Neural crest cell (in vitro differentiated cells): ENCODE measurements around the gene OSGEP. TPM values are rescaled to one million over a fixed set of nuclear protein-coding genes. Genes with fewer than 3 reads are reported as not detected.

Experiments
- DNase-seq: peaks from one replicate; pipeline ENCODE4 v3.0.0; 2021; ENCODE audit warnings: low read depth, mixed read lengths, low spot score
- H3K27ac Mint-ChIP-seq: one replicate; pipeline ENCODE4 v1.8.0; 2021; ENCODE audit warnings: mild to moderate bottlenecking, mixed read lengths; ENCODE audit not compliant: unreplicated experiment
- H3K27me3 Mint-ChIP-seq: 2 replicates; pipeline ENCODE4 v1.8.0; 2021; ENCODE audit warnings: low read depth, mild to moderate bottlenecking, mixed read lengths
- H3K36me3 Mint-ChIP-seq: 2 replicates; pipeline ENCODE4 v1.8.0; 2021; ENCODE audit warnings: low read depth, mild to moderate bottlenecking, mixed read lengths
- H3K4me1 Mint-ChIP-seq: 2 replicates; pipeline ENCODE4 v1.8.0; 2021; ENCODE audit warnings: mixed read lengths
- H3K4me3 Mint-ChIP-seq: one replicate; pipeline ENCODE4 v1.8.0; 2021; ENCODE audit warnings: mild to moderate bottlenecking, mixed read lengths
- H3K9me3 Mint-ChIP-seq: 2 replicates; pipeline ENCODE4 v1.8.0; 2021; ENCODE audit warnings: mixed read lengths
- total RNA-seq: library from RNA; stranded (reverse); gene quantifications from 2 replicates; pipeline ENCODE4 v1.2.1, GENCODE V29; 2021
- TF ChIP-seq, protein P1 (sequence below): fragments of 200-600 bp; sonication (generic); conservative IDR thresholded peaks from 2 replicates; pipeline ENCODE4 v1.5.0; 2021; ENCODE audit warnings: antibody characterized with exemption, mild to moderate bottlenecking

The OSGEP gene
- total RNA-seq, 1 donor from 2014 or later: 68.1 TPM

DNA sequence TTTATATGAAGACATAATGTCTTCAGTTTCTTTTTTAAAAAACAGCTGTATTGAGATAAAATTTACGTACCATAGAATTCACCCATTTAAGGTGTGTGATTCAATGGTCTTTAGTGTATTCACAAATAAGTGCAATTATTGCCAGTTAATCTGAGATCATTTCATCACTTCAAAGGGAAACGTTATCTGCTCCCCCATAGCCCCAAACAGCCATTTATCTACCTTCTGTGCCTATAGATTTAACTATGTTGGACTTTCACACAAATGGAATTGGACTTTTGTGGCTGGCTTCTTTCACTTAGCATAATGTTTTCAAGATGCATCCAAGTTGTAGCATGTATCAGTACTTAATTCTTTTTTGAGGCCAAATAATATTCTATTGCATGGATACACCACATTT is 24.3 kb upstream of the OSGEP start:
- Mint-ChIP-seq H3K4me1 (peaks cover 4% of the 10 kb centered on the region), H3K36me3 (peaks cover 14% of the 10 kb centered on the region), H3K4me3 (no peak overlapping the region), H3K27me3 (peaks cover 3% of the 10 kb centered on the region), H3K27ac (no peak overlapping the region), H3K9me3 (no peaks in the 10 kb centered on the region)
- no peak for DNase-seq
- TF ChIP-seq, protein P1, sequence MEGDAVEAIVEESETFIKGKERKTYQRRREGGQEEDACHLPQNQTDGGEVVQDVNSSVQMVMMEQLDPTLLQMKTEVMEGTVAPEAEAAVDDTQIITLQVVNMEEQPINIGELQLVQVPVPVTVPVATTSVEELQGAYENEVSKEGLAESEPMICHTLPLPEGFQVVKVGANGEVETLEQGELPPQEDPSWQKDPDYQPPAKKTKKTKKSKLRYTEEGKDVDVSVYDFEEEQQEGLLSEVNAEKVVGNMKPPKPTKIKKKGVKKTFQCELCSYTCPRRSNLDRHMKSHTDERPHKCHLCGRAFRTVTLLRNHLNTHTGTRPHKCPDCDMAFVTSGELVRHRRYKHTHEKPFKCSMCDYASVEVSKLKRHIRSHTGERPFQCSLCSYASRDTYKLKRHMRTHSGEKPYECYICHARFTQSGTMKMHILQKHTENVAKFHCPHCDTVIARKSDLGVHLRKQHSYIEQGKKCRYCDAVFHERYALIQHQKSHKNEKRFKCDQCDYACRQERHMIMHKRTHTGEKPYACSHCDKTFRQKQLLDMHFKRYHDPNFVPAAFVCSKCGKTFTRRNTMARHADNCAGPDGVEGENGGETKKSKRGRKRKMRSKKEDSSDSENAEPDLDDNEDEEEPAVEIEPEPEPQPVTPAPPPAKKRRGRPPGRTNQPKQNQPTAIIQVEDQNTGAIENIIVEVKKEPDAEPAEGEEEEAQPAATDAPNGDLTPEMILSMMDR: no peak

DNA sequence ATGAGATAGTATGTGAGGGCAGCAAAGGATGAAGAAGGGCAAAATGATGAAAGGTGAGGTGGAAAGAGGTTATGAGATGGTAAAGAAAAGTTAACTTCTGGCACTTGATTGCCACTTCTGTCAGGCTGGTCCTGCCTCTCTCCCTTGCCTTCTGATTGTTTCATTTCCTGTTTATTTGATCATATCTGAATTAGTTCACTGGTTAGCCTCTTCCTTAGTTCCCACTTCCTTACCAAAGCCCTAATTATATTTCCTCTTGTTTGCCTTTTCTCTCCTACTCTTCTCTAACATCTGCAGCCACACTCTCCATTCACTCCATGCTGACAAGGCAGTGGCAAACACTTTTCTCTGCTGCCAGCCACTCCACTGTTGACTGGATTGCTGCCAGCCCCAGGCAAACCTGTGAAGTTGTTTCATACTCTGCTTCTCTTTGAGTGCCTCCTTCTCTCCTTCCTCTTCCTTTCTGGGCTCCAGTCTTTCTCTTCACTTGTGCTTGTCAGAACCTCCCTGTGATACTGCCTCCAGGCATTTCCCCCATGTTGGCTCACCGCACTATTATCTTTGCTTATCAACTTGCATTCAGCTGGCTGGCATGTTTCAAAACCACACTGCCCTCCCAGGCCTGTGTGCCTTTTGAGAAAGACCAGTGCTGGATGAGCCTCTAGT is 22.7 kb upstream of the OSGEP start:
- H3K4me3 Mint-ChIP-seq: no peak overlapping the region
- DNase-seq: no peak
- no peaks in the 10 kb centered on the region for H3K9me3 Mint-ChIP-seq
- H3K27ac Mint-ChIP-seq: no peak overlapping the region
- H3K27me3 Mint-ChIP-seq: no peaks in the 10 kb centered on the region
- H3K4me1 Mint-ChIP-seq: peaks cover 4% of the 10 kb centered on the region
- TF ChIP-seq, protein P1: no peak
- peaks cover 19% of the 10 kb centered on the region for H3K36me3 Mint-ChIP-seq

DNA sequence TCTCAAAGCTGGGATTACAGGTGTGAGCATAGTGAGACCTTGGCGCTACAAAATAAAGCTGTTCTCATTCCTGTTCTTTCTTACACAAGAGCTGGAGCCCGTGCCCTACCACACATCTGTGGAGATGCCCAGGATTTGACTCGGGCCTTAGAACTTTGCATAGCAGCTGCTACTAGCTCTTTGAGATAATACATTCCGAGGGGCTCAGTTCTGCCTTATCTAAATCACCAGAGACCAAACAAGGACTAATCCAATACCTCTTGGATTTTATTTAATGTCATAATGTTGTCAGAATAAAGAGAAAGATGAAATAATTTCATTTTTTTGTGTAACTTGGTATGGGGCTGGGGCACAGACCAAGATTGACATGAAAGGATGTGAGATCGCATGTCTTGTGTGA is 22.2 kb upstream of the OSGEP start:
- Mint-ChIP-seq H3K36me3 (peaks cover 23% of the 10 kb centered on the region), H3K27me3 (no peaks in the 10 kb centered on the region), H3K4me1 (peaks cover 2% of the 10 kb centered on the region), H3K9me3 (no peaks in the 10 kb centered on the region), H3K4me3 (no peak overlapping the region), H3K27ac (no peak overlapping the region)
- no peak for DNase-seq
- TF ChIP-seq, protein P1: no peak

DNA sequence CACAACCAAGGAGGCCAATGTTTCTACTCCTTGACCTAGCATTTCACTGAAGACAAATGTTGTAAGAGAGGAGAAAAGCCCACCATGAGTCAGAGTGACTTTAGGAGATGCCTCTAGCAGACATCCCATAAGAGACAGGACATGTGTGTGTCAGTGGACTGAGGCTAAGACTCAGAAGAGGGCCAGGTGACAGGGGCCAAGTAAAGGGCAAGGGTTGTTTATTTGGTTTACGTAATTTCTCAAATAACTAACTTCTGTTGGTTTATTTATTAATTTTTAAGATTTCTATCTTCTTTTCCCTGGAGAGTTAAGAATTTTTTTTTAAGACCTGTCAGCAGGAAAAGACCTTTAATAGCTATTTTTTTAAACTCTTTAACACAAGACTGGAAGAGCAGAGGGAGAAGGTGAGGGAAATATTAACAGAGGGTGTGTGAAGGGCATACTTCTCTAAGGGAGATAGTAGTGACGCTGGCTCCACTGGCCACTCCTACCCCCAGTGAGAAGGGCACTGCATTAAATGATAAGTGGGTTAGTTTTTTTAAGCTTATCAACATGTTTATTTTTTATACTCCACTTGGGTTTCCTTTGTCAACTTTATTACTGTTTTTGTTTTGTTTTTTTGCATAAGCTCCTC is 18.0 kb upstream of the OSGEP start:
- H3K4me3 Mint-ChIP-seq: peak overlapping the region; percentile 72
- H3K27ac Mint-ChIP-seq: no peak overlapping the region
- peaks cover 22% of the 10 kb centered on the region for H3K36me3 Mint-ChIP-seq

DNA sequence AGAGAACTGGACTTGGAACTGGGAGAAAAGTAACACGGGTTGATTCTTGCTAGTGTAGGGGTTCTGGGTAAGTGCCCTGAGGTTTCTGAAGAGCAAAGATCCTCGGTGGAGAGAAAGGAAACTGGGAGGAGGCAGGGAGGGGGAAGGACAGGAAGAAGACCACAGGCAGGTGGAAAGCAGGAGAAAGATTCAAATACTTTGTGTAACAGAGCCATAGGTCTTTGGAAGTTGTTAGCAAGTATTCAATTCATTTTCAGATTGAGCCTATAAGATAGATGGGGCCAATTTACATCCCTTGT is 15.9 kb upstream of the OSGEP start:
- H3K27ac Mint-ChIP-seq: no peak overlapping the region
- no peaks in the 10 kb centered on the region for H3K9me3 Mint-ChIP-seq
- peaks cover 20% of the 10 kb centered on the region for H3K36me3 Mint-ChIP-seq
- peaks cover 4% of the 10 kb centered on the region for H3K27me3 Mint-ChIP-seq
- peak overlapping the region; percentile 97 for H3K4me3 Mint-ChIP-seq
- DNase-seq: no peak
- H3K4me1 Mint-ChIP-seq: peaks cover 28% of the 10 kb centered on the region
- TF ChIP-seq, protein P1: no peak

More for the DNA sequence above, 18.0 kb upstream of the OSGEP start:
- Mint-ChIP-seq H3K27me3 (no peaks in the 10 kb centered on the region), H3K9me3 (no peaks in the 10 kb centered on the region), H3K4me1 (peaks cover 28% of the 10 kb centered on the region)
- TF ChIP-seq, protein P1: no peak
- DNase-seq: no peak
